SK-N-SH (cell line): ENCODE measurements around the gene ZNF765.

Experiments used
- CTCF ChIP-seq: fragments of 200-600 bp; sonication (generic); IDR thresholded peaks from 2 replicates; pipeline ENCODE4 v1.6.1; 2017; ENCODE audit warnings: antibody characterized with exemption, mild to moderate bottlenecking, moderate library complexity
- EP300 ChIP-seq, 2 experiments: IDR thresholded peaks; 2 replicates each; pipeline versions ENCODE4 v1.4.0 to v1.6.1; 2012; ENCODE audit warnings: borderline replicate concordance in 1 of 2, low read depth in 1 of 2, low read length in 1 of 2
- EZH2phosphoT487 ChIP-seq: fragments of 200-600 bp; sonication (generic); IDR thresholded peaks from 2 replicates; pipeline ENCODE4 v1.6.1; 2017; ENCODE audit warnings: low read depth, mixed run types, mild to moderate bottlenecking, antibody characterized with exemption, moderate library complexity, borderline replicate concordance
- FOSL2 ChIP-seq: IDR thresholded peaks from 2 replicates; pipeline ENCODE4 v1.4.0; 2012; ENCODE audit warnings: low read depth, mild to moderate bottlenecking, moderate library complexity, borderline replicate concordance
- FOXM1 ChIP-seq: IDR thresholded peaks from 2 replicates; pipeline ENCODE4 v1.4.0; 2012; ENCODE audit warnings: low read depth, mild to moderate bottlenecking
- MAX ChIP-seq: IDR thresholded peaks from 2 replicates; pipeline ENCODE4 v1.4.0; 2012; ENCODE audit warnings: low read depth
- NFIC ChIP-seq: IDR thresholded peaks from 2 replicates; pipeline ENCODE4 v1.4.0; 2012; ENCODE audit warnings: borderline replicate concordance
- POLR2AphosphoS5 ChIP-seq: IDR thresholded peaks from 2 replicates; pipeline ENCODE4 v1.6.1; 2012; ENCODE audit warnings: low read depth, low read length
- RXRA ChIP-seq: IDR thresholded peaks from 2 replicates; pipeline ENCODE4 v1.4.0; 2012; ENCODE audit warnings: low read depth, mild to moderate bottlenecking, borderline replicate concordance
- SIN3A ChIP-seq: IDR thresholded peaks from 2 replicates; pipeline ENCODE4 v1.6.1; 2012; ENCODE audit warnings: low read depth, mild to moderate bottlenecking, low read length, moderate library complexity, borderline replicate concordance
- TEAD4 ChIP-seq: IDR thresholded peaks from 2 replicates; pipeline ENCODE4 v1.4.0; 2012; ENCODE audit warnings: mild to moderate bottlenecking, borderline replicate concordance; ENCODE audit not compliant: insufficient read depth
- TF ChIP-seq, protein P1 (sequence below): IDR thresholded peaks from 2 replicates; pipeline ENCODE4 v1.6.1; 2012; ENCODE audit warnings: mild to moderate bottlenecking, low read depth, low read length, moderate library complexity
- TF ChIP-seq, protein P2 (sequence below): fragments of 150-350 bp; IDR thresholded peaks from 2 replicates; pipeline ENCODE4 v1.6.1; 2017; ENCODE audit warnings: antibody characterized with exemption, low read length, low read depth, borderline replicate concordance

- TF ChIP-seq POLR2AphosphoS5 (no peak), CTCF (no peak), FOXM1 (no peak), TEAD4 (no peak), RXRA (no peak), FOSL2 (no peak), EZH2phosphoT487 (no peak), SIN3A (no peak), EP300 (IDR thresholded peaks at IDR 0.05; ENCODE audit: borderline replicate concordance in 1 of 2, low read depth in 1 of 2, low read length in 1 of 2) (no peak), MAX (no peak), NFIC (no peak)
- TF ChIP-seq, protein P1, sequence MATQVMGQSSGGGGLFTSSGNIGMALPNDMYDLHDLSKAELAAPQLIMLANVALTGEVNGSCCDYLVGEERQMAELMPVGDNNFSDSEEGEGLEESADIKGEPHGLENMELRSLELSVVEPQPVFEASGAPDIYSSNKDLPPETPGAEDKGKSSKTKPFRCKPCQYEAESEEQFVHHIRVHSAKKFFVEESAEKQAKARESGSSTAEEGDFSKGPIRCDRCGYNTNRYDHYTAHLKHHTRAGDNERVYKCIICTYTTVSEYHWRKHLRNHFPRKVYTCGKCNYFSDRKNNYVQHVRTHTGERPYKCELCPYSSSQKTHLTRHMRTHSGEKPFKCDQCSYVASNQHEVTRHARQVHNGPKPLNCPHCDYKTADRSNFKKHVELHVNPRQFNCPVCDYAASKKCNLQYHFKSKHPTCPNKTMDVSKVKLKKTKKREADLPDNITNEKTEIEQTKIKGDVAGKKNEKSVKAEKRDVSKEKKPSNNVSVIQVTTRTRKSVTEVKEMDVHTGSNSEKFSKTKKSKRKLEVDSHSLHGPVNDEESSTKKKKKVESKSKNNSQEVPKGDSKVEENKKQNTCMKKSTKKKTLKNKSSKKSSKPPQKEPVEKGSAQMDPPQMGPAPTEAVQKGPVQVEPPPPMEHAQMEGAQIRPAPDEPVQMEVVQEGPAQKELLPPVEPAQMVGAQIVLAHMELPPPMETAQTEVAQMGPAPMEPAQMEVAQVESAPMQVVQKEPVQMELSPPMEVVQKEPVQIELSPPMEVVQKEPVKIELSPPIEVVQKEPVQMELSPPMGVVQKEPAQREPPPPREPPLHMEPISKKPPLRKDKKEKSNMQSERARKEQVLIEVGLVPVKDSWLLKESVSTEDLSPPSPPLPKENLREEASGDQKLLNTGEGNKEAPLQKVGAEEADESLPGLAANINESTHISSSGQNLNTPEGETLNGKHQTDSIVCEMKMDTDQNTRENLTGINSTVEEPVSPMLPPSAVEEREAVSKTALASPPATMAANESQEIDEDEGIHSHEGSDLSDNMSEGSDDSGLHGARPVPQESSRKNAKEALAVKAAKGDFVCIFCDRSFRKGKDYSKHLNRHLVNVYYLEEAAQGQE, result no peak
- TF ChIP-seq, protein P2, sequence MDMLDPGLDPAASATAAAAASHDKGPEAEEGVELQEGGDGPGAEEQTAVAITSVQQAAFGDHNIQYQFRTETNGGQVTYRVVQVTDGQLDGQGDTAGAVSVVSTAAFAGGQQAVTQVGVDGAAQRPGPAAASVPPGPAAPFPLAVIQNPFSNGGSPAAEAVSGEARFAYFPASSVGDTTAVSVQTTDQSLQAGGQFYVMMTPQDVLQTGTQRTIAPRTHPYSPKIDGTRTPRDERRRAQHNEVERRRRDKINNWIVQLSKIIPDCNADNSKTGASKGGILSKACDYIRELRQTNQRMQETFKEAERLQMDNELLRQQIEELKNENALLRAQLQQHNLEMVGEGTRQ, result no peak
Observed at GRCh38 chr19:53389978-53390377, 5.0 kb upstream of the ZNF765 start.
